HG02623 (cell line): ENCODE results near the gene MEGF6.
"Not testable (repeated sequence)": the region's sequence is repeated elsewhere in the genome, so short reads cannot be mapped to it uniquely, and the experiment has no call there.

Experiments
- ATAC-seq: cut with Tn5 transposase; IDR thresholded peaks from one replicate; pipeline ENCODE4 v1.9.1; 2021; ENCODE audit warnings: moderate library complexity; ENCODE audit not compliant: unreplicated experiment

Gene MEGF6

GRCh38 chr1:3575515-3575914 lies 35.8 kb downstream of the MEGF6 start:
- not testable (repeated sequence) for ATAC-seq

GRCh38 chr1:3573500-3573899 lies 37.8 kb downstream of the MEGF6 start:
- ATAC-seq = no peak

GRCh38 chr1:3572638-3573037 lies 38.7 kb downstream of the MEGF6 start:
- not testable (repeated sequence) for ATAC-seq

GRCh38 chr1:3571263-3571662 lies 40.0 kb downstream of the MEGF6 start:
- no peak for ATAC-seq

GRCh38 chr1:3570066-3570986 lies 41.0 kb downstream of the MEGF6 start:
- ATAC-seq = no peak

DNA sequence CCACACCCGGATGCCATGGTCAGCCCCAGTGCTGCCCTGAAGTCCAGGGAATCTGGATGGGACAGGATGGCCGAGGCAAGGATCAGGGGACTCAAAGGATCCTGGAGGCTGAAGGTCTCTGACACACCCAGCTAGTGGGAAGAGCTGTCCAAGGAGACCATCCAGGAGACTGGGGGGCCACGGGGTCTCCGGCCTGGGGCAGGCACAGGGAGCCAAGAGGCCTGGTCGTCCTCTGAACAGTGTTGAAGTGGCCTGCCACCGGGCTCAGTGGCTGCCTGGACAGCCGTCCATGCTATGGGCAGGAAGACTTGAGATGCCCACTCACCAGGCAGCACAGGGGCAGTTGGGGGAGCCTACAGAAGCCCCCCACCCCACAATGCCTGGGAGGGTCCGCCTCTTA lies 41.9 kb downstream of the MEGF6 start:
- ATAC-seq = no peak

DNA sequence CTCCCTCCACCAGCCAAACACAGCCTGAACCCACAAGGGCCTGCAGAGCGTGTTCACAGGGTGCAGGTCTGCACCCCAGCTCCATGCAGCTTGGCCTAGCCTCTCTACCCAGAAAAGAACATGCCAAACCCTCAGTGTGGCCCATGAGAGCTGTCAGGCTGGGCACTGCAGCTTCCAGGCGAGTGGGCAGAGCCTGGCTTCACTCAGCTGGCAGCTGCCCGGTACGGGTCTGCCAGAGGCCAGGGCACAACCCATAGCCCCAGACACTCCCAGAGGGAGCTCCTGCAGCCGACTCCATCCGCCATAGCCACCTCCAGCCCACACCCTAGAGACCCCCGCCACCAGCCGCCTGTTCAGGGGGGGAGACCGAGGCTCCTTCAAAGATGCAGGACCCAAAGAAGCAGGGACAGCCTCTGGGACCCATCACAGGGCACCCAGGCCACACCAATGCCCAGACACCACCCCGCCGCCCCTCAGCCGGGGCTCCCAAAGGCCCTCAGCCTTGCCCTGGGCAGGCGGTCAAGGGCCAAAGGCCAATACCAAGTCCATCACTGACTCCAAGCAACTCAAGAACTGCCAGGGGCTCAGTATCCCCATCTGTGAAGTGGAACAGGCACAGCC lies 42.4 kb downstream of the MEGF6 start:
- ATAC-seq = no peak

- ATAC-seq = no peak
Observed at GRCh38 chr1:3566951-3567804, 44.1 kb downstream of the MEGF6 start.

- ATAC-seq = no peak
Observed at GRCh38 chr1:3566003-3566885, 45.1 kb downstream of the MEGF6 start.

- no peak for ATAC-seq
Observed at GRCh38 chr1:3564921-3565831, 46.1 kb downstream of the MEGF6 start.

DNA sequence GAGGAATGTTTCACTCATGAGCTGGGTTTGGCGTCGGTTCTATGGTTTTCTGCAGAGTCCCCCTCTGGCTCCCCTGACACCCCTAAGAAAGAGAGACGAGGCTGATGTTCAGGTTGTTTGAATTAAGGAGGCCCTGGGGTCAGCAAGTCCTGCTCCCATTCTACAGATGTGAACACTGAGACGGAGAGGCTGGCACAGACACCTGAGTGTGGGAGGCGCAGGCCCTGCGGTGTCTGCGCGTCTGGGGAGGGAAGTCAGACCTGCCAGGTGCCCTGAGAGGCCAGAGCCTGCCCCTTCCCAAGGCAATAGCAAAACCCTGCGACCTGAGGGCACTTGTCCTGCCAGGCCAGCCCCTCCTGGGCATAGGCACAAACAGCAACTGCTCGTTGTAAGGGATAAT lies 47.7 kb downstream of the MEGF6 start:
- ATAC-seq = no peak

DNA sequence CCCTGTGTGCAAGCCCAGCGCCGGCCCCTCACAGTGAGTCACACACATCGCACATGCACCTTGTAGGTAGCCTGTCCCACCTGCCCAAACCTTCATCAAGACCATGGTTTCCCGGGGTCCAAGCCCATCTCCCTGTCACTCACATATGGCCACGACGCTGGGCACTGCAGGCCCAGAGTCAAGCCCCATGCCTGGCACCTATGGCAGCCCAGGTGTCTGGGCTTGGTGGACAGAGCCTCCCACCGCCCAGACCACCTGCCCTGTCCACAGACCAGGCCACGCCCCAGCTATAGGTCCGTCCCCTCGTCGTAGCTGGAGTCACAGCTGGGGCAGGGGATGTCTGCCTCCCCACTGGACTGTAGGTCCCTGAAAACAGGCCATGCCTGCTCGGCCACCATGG lies 48.2 kb downstream of the MEGF6 start:
- no peak for ATAC-seq

DNA sequence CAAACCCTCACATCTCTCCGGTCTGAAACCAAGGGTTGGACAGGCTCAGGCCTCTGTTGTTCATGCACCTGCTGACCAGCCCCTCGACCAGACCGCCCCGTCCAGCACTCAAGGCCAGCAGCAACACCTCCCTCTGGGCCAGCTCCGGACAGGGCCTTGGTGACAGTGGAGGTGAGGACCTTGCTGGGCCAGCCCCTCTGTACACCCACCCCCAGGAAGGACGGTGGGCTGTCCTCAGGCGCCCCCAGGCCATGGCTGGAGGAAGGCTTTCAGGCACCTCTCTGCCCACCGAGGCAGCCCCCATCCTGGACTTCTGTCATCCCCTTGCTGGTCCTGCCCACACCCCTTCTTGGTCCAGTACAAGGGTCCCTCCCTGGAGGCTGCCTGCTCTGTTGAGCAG lies 48.6 kb downstream of the MEGF6 start:
- ATAC-seq = no peak

GRCh38 chr1:3561702-3562101 lies 49.6 kb downstream of the MEGF6 start:
- no peak for ATAC-seq

DNA sequence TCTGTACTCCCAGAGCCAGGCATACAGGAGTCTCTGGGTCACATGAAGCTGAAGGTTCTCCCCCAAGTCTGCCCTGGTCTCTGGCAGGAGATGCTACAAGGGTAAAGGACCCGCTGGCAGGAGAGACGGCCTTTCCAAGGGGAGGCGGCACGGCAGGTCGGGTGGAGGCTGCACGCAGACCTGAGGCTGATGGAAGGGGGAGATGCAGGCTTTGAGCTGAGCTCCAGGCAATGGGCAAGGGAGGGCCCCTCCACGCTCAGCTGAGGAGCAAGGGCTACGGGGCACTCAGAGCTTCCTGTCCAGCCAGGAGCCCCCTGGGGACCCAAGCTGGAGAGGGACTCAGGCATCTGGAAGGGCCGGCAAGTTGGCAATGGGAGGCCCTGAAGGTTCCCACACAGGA lies 50.3 kb downstream of the MEGF6 start:
- no peak for ATAC-seq

DNA sequence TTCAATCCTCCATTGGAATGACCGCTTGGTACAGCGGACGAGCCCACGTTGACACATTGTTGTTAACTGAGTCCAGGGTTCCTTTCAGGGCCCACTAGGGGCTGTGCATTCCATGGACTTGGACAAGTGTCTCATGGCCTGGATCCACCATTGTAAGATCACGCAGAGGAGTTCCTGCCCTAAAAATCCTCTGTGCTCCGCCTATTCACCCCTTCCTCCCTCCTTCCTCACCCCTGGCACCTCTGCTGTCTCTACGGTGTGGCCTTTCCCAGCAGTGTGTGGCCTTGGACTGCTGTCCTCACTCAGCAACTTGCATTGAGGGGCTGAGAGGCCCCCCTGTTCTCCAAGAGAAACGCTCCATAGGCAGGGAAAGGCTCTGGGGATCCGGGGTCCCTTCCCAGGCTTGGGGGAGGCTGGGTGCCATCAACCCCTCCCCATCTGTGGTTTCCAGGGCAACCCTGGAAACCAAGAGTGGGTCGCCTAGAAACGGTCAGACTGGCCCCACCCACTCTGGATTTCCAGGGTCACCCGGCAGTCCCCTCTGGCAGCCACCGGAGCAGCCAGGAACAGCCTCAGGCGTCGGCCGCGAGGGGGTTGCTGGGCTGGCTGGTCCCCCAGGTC lies 50.9 kb downstream of the MEGF6 start:
- no peak for ATAC-seq

GRCh38 chr1:3558036-3558726 lies 53.1 kb downstream of the MEGF6 start:
- ATAC-seq = no peak

DNA sequence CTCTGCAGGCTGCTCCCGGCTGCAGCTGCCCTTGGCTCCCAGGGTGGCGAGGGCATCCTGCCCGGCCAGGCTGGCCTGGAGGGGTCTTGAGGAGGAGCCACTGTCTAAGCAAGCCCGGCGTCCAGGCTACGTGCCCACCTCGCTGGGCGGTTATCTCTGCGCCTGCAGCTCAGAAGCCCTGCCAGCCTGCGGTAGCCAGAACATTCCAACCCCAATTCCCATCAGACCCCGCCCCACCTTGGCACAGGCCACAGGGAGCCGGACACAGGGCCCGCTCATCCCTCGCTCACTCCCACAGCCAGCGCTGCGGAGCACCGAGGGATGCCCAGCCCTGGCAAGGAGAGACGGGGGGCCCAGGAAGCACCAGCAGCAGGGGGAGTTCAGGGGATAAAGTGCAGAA lies 53.9 kb downstream of the MEGF6 start:
- ATAC-seq = no peak
